ENCODE measurements around the gene NCR3LG1. TPM values are rescaled to one million over a fixed set of nuclear protein-coding genes. Genes with fewer than 3 reads are reported as not detected.

NCR3LG1 gene
- total and polyA plus RNA-seq, 2 donors (not counting 1 experiment from before 2014, with no cell fraction given), result 0.12 to 0.64 TPM

DNA sequence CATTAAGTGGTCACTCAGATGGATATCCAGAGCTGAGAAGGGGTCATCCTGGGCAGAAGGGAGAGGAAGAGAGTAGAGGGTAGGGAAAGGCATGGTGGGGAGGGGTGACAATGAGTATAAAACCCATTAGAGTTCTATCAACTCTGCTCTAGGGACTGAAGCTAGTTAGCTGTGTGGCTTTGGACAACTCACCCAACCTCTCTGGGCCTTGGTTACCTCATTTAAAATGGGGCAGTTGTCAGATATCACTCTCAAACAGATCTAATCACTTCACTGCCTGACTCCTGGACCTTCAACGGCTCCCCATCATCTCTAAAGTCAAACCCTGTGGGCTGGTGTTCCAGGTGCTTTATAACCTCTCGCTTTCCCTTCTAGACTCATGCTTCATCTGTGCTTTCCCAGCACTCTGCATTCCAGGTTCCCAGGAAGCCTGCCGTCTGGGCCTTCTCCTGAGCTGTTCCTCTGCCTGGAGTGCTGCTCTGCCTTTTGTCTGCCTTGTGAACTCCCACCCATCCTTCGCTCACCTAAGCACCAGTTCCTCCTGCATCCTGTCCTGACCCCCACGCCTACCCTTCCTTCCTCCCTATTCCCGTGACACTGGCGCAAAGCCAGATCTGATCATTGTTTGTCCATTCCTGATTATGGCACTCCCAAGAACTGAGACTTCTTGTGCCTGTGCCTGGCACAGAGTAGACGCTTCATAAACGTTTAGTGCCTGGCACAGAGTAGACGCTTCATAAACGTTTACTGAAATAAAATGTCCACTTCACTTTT lies 59.2 kb downstream of the NCR3LG1 start:
- intact Hi-C loops (cut with micrococcal nuclease), result no loop called here
- CTCF ChIA-PET, result interaction anchor here (0.7 kb wide), 2 partner anchors 19 to 110 kb away, joined by 4 to 5 read pairs; no protein-coding TSS in a partner anchor
- POLR2A ChIA-PET, result no interaction called here

DNA sequence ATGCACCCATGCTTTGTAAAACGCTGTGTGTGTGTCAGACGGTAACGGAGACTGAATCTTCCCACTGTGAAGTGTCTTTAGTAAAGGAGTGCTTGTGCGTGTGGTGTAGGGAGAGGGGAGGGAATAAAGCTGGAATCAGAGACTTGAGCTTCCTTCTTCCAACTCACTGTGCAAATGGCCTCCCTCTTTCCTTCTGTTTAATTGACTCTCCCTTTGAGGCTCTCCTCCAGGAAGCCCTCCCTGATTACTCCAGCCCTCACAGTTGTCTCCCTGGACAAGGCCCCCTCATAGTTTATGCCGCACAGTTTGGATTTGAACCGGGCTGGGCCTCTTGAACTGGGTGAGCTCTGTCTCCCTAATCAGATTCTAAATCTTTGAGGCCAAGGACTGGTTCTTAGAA lies 59.8 kb downstream of the NCR3LG1 start:
- DNase-seq (no peak), ATAC-seq (ENCODE audit: low read depth) (no peak)
- no peak for TF ChIP-seq EZH2 (IDR thresholded peaks at IDR 0.05; ENCODE audit: borderline replicate concordance, insufficient read depth, low read depth, low read length, poor library complexity, severe bottlenecking)
- TF ChIP-seq, protein P1, sequence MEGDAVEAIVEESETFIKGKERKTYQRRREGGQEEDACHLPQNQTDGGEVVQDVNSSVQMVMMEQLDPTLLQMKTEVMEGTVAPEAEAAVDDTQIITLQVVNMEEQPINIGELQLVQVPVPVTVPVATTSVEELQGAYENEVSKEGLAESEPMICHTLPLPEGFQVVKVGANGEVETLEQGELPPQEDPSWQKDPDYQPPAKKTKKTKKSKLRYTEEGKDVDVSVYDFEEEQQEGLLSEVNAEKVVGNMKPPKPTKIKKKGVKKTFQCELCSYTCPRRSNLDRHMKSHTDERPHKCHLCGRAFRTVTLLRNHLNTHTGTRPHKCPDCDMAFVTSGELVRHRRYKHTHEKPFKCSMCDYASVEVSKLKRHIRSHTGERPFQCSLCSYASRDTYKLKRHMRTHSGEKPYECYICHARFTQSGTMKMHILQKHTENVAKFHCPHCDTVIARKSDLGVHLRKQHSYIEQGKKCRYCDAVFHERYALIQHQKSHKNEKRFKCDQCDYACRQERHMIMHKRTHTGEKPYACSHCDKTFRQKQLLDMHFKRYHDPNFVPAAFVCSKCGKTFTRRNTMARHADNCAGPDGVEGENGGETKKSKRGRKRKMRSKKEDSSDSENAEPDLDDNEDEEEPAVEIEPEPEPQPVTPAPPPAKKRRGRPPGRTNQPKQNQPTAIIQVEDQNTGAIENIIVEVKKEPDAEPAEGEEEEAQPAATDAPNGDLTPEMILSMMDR (IDR thresholded peaks at IDR 0.05), result no peak
- H3K27ac ChIP-seq (ENCODE audit: low read length in 2 of 2), result no peak overlapping the region
- peaks cover 0 to 2% (median 0%) of the 10 kb centered on the region in 3 donors for H3K9me3 ChIP-seq (ENCODE audit: control extremely low read depth in 1 of 3, control insufficient read depth in 2 of 3, insufficient read depth in 1 of 3, low read length in 2 of 3)
- H3K9ac ChIP-seq (ENCODE audit: low read length), result no peak overlapping the region
- ChIA-PET CTCF (interaction anchor here (0.7 kb wide), 2 partner anchors 18 to 110 kb away, joined by 4 to 5 read pairs; no protein-coding TSS in a partner anchor), POLR2A (no interaction called here)
- H3K4me1 ChIP-seq (ENCODE audit: control insufficient read depth in 2 of 2, insufficient read depth in 2 of 2, low read length in 2 of 2), result no peaks in the 10 kb centered on the region
- no peaks in the 10 kb centered on the region for H3K79me2 ChIP-seq (ENCODE audit: control insufficient read depth, insufficient read depth, low read length)
- Mint-ChIP-seq H3K27ac (no peak overlapping the region), H3K4me3 (no peak overlapping the region), H3K4me1 (no peaks in the 10 kb centered on the region), H3K9me3 (ENCODE audit: insufficient read depth) (no peaks in the 10 kb centered on the region), H3K27me3 (peaks cover 12% of the 10 kb centered on the region)
- H3K36me3 ChIP-seq (replicated peaks in 1 of 2; ENCODE audit: control extremely low read depth in 1 of 2, control insufficient read depth in 1 of 2, extremely low read depth in 1 of 2, insufficient read depth in 2 of 2, low read length in 1 of 2), result no peaks in the 10 kb centered on the region
- H4K20me1 ChIP-seq (ENCODE audit: control insufficient read depth, insufficient read depth, low read length, poor library complexity, severe bottlenecking), result no peaks in the 10 kb centered on the region
- 83% methylated on average over 5 of the region's 6 CpGs for WGBS (ENCODE audit: insufficient coverage)
- no peak overlapping the region for H3K4me3 ChIP-seq (ENCODE audit: control extremely low read depth in 1 of 5, extremely low read depth in 1 of 5, insufficient read depth in 1 of 5, low read depth in 2 of 5, low read length in 4 of 5)
- intact Hi-C loops (cut with micrococcal nuclease), result no loop called here
- no peak overlapping the region for H2AFZ ChIP-seq (ENCODE audit: insufficient read depth, low read depth, low read length, poor library complexity, severe bottlenecking)
- H3K27me3 ChIP-seq (replicated peaks in 1 of 4; ENCODE audit: control extremely low read depth in 1 of 4, control insufficient read depth in 3 of 4, insufficient read depth in 4 of 4, low read length in 3 of 4), result peaks cover 0 to 6% (median 0%) of the 10 kb centered on the region in 4 experiments
- H3K4me2 ChIP-seq (replicated peaks; ENCODE audit: low read depth, low read length, poor library complexity, severe bottlenecking), result no peak overlapping the region

More for the DNA sequence above, 59.2 kb downstream of the NCR3LG1 start:
- Histone ChIP-seq H3K79me2 (ENCODE audit: control insufficient read depth, insufficient read depth, low read length) (no peaks in the 10 kb centered on the region), H3K4me2 (replicated peaks; ENCODE audit: low read depth, low read length, poor library complexity, severe bottlenecking) (no peak overlapping the region), H3K9me3 (ENCODE audit: control extremely low read depth in 1 of 3, control insufficient read depth in 2 of 3, insufficient read depth in 1 of 3, low read length in 2 of 3) (peaks cover 0 to 2% (median 0%) of the 10 kb centered on the region in 3 donors), H3K4me3 (ENCODE audit: control extremely low read depth in 1 of 5, extremely low read depth in 1 of 5, insufficient read depth in 1 of 5, low read depth in 2 of 5, low read length in 4 of 5) (no peak overlapping the region), H4K20me1 (ENCODE audit: control insufficient read depth, insufficient read depth, low read length, poor library complexity, severe bottlenecking) (no peaks in the 10 kb centered on the region), H3K27me3 (replicated peaks in 1 of 4; ENCODE audit: control extremely low read depth in 1 of 4, control insufficient read depth in 3 of 4, insufficient read depth in 4 of 4, low read length in 3 of 4) (peaks cover 0 to 6% (median 0%) of the 10 kb centered on the region in 4 experiments), H3K4me1 (ENCODE audit: control insufficient read depth in 2 of 2, insufficient read depth in 2 of 2, low read length in 2 of 2) (no peaks in the 10 kb centered on the region), H3K9ac (ENCODE audit: low read length) (no peak overlapping the region), H3K36me3 (replicated peaks in 1 of 2; ENCODE audit: control extremely low read depth in 1 of 2, control insufficient read depth in 1 of 2, extremely low read depth in 1 of 2, insufficient read depth in 2 of 2, low read length in 1 of 2) (no peaks in the 10 kb centered on the region), H3K27ac (ENCODE audit: low read length in 2 of 2) (no peak overlapping the region), H2AFZ (ENCODE audit: insufficient read depth, low read depth, low read length, poor library complexity, severe bottlenecking) (no peak overlapping the region)
- Mint-ChIP-seq H3K27ac (no peak overlapping the region), H3K4me1 (peaks cover under 1% of the 10 kb centered on the region), H3K4me3 (no peak overlapping the region), H3K27me3 (peaks cover 12% of the 10 kb centered on the region), H3K9me3 (ENCODE audit: insufficient read depth) (no peaks in the 10 kb centered on the region)
- DNase-seq, result no peak
- WGBS (ENCODE audit: insufficient coverage), result 43% methylated on average over 11 of the region's 11 CpGs
- TF ChIP-seq, protein P1 (IDR thresholded peaks at IDR 0.05), result no peak
- TF ChIP-seq EZH2 (IDR thresholded peaks at IDR 0.05; ENCODE audit: borderline replicate concordance, insufficient read depth, low read depth, low read length, poor library complexity, severe bottlenecking), result no peak
- ATAC-seq (ENCODE audit: low read depth), result no peak
